Non-pigmented ciliary epithelial cell (primary cell): ENCODE results near the gene CAMSAP1.
A peak's percentile ranks its signal among the peaks of the same experiment; 100 is the strongest.
"Not testable (repeated sequence)": the region's sequence is repeated elsewhere in the genome, so short reads cannot be mapped to it uniquely, and the experiment has no call there.

ENCODE experiments used
- DNase-seq: peaks from one replicate; pipeline ENCODE4 v3.0.0-alpha.2; 2010; ENCODE audit warnings: low read depth

CAMSAP1 gene, protein sequence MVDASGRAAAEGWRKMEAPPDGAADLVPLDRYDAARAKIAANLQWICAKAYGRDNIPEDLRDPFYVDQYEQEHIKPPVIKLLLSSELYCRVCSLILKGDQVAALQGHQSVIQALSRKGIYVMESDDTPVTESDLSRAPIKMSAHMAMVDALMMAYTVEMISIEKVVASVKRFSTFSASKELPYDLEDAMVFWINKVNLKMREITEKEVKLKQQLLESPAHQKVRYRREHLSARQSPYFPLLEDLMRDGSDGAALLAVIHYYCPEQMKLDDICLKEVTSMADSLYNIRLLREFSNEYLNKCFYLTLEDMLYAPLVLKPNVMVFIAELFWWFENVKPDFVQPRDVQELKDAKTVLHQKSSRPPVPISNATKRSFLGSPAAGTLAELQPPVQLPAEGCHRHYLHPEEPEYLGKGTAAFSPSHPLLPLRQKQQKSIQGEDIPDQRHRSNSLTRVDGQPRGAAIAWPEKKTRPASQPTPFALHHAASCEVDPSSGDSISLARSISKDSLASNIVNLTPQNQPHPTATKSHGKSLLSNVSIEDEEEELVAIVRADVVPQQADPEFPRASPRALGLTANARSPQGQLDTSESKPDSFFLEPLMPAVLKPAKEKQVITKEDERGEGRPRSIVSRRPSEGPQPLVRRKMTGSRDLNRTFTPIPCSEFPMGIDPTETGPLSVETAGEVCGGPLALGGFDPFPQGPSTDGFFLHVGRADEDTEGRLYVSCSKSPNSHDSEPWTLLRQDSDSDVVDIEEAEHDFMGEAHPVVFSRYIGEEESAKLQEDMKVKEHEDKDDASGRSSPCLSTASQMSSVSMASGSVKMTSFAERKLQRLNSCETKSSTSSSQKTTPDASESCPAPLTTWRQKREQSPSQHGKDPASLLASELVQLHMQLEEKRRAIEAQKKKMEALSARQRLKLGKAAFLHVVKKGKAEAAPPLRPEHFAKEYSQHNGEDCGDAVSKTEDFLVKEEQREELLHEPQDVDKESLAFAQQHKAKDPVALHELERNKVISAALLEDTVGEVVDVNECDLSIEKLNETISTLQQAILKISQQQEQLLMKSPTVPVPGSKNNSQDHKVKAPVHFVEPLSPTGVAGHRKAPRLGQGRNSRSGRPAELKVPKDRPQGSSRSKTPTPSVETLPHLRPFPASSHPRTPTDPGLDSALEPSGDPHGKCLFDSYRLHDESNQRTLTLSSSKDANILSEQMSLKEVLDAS (N-terminal part only)

DNA sequence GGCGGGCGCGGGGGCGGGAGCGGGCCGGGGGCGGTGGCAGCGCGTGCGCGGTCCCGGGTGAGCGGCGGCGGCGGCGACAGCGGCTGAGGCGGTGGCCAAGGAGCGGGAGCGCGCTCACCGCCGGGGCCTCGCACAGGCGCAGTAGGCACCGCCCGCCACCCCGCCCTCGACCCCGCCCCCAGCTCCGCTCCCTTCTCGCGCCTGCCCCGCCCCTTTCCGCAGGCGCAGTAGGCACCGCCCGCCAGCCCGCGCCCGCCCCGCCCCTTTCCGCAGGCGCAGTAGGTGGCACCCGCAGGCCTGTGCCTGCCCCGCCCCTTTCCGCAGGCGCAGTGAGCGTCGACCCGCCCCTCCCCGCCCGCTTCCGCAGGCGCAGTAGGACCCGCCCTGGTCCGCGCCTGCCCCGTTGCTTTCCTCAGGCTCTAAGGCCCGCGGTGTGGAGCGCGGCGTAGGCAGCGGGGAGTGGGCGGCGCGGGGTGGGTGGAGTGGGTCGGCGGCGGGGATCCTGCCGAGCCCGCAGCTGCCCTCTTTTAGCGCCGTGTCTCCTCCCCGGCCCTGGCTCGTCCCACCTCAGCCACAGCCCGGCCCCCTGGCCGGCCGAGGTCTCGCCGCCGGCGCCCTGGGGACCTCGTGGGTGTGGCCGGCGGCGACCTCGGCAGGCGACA lies at the start of gene CAMSAP1:
CAMSAP1 (minus strand) TSS at position 116 of the 662 bp plus-strand sequence. CDS start 387 bp downstream, outside the sequence.
- DNase-seq, result no peak

DNA sequence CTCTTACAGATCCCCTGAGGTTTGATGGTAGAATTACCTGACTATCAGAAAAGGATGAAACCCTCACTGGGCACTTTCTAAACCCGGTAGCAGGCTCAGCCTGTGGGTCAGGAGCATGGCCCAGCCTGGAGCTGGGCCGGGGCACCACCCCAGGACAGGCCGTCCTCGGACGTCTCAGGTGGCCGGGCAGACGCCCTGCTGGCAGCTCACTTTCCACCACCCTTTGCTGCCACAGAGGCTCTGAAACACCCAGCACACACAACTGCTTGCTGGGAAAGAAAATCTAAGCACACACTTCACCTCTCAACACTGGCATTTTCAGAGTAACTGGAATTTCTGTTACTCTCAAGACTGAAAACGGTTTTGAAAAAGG lies 49.4 kb upstream of the CAMSAP1 start:
- DNase-seq, result no peak

DNA sequence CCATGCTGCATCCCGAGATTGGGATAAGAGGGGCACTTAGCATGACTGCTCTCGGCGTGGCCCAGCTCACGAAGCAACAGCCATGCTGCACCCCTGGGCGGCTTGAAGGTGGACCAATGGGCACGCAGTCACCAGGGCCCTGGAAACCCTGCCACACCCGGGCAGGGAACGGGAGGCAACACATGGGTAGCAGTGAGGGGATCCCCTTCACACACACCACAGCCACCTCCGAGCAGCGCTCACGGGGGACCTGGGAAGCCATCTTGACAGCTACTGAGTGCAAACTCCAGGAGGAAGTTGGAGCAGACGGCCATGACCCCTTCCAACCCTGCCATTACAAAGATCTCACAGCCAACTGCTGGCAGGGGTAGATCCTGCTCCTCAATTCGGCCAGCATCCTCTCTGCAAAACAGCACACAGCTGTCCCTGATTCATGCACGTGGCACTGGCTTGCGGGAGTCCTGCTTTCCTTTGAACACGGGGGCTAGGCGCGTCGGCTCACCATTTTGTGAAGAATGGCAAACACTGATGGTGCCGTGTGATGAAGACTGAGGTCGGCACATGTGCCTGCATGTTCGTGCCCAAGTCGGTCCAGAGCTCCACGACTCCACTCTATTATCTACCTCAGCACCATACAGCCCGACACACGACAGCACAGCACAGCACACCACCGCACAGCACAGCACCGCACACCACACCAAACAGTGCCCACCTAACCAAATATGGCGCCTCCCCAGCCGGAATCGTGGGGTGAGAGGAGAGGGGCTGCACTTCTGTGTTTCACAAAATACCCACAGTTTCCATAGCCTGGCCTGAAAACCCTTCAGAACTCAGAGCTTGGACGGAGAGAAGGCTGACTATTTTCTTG lies 48.8 kb upstream of the CAMSAP1 start:
- DNase-seq, result no peak

DNA sequence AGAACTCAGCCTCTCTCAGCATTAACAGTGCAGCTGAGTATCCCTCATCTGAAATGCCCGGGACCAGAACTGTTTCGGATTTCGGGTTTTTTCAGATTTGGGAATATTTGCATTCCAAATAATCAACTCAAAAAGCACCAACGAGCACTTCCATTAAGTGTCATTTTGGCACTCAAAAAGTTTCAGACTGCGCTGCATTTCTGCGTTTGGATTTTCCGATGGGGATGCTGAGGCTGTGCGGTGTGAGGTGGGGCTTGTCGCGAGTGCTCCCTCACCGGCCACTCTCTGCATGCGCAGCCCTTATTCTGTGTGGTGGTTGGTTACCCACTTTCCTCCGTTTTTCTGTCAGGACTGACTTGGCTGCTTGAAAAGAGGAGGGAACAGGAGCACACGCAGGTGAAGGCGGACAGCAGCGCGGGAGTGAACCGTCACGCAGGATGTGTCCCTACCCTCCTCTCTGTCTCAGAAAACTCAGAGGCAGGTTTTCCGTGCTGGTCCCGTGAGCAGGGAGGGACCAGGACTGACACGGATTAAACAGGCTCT lies 45.4 kb upstream of the CAMSAP1 start:
- no peak for DNase-seq

DNA sequence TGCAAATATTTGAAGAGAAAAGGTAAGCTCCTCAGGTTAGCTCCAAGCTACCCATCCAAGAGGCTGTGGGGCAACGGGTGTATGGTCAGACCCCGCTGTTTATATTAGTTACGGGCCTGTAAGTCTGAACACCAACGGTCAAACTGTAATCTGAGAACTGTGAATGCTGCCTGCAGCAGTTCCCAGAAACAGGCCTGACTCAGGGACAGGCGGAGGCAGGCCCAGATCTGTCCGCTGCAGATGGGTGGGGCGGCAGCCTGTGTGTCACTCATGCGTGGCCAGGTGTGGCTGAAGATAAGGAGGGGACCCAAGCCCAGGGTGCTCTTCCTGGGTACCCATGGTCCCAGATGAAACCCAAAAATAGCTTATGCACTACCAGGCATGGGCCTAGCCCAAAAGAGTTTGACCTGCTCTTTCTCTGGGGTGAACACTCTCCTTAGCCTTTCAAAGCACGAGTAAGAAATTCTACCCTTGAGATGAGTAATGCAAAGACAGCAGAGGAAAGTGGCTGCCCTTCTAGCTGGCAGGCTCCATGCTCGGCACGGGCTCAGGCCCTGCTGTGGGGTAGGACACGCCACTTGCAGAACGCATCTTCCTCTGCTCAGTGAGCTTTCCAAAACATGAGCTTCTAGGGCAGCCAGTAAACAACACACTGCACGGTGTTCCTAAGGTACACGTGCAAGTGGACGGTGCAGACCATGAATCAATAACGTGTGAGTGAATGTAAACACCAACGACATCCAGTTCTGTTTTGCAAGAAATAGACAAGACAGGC lies 44.7 kb upstream of the CAMSAP1 start:
- peak; percentile 49 for DNase-seq

DNA sequence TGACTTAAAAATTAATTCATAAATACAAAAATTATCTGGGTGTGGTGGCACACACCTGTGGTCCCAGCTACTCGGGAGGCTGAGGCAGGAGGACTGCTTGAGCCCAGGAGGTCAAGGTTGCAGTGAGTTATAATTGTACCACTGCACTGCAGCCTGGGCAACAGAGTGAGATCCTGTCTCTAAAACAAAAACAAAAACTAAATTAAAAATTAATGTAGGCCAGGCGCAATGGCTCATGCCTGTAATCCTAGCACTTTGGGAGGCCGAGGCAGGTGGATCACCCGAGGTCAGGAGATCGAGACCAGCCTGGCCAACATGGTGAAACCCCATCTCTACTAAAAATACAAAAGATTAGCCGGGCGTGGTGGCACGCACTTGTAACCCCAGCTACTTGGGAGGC lies 44.0 kb upstream of the CAMSAP1 start:
- not testable (repeated sequence) for DNase-seq

DNA sequence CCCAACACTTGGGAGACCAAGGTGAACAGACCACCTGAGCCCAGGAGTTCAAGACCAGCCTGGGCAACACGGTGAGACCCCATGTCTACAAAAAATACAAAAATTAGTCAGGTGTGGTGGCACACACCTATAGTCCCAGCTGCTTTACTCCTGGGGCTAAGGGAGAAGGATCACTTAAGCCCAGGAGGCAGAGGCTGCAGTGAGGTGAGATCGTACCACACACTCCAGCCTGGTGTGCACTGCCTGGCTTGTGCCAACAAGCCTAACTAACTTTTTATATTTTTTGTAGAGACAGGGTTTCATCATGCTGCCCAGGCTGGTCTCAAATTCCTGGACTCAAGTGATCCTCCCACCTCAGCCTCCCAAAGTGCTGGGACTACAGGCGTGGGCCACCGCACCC lies 43.5 kb upstream of the CAMSAP1 start:
- not testable (repeated sequence) for DNase-seq

DNA sequence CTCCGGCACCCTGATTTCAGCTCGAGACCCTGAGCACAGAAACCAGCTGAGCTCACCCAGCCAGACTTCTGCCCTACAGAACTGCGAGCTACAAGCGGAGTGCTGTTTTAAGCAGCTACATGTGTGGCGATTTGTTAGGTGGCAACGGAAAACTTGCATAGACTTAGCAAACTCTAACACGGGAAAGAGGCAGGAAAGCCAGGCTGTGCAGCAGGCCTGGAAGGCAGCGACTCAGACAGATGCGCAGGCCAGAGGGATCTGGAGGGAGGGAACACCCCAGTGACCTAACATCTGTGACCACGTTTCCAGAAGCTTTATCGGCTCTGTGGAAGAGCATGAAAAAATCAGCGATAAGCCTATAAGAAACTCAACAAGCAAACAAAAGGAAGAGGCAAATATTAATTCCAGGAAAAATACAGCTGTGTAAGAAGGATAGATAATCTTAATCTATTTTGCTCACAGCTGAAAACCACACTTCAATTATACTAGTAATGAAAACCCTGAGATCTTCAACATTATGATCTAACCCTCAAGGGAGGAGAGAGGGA lies 42.9 kb upstream of the CAMSAP1 start:
- DNase-seq, result no peak

DNA sequence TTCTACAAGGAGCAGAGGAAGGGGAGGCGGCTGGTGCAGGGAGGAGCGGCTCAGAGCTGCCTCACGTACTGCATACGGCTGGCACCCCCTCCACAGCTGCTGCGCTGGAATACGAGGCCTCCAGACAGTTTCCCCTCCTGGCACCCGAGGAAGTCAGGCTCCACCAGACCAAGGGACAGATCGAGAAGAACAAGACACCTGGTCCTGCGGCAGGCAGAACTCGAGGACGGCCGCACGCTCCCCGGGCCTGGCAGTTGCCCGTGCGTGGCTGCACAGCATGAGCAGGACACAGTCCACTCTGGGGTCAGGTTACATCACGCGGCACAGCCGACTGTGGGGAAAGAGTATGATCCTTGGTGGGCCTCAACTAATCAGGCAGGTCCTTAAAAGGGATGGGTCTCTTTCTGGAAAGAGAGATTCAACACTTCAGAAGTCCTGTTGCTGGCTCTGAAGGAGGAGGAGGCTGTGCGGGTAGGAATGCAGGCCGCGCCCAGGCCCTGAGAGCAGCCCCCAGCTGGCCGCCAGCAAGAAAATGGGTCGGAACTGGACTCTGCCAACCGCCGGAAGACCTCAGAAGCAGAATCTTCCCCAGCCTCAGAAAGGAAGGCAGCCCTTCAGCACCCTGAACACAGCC lies 42.3 kb upstream of the CAMSAP1 start:
- no peak for DNase-seq

DNA sequence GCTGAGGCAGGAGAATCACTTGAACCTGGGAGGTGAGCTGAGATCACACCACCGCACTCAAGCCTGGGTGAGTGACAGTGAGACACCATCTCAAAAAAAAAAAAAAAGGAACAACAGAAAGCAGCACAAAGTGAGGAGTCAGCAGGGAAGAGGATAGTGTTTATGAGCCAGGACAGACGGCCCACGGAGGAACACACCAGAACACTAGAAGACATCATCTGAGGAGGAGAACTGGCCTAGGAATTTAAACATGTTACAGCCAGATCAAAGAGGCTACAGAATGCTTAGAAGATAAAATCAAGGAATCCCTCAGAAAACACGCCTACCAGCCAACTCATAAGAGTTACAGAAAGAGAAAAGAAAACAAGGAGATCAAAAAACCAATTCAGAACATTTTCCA lies 41.6 kb upstream of the CAMSAP1 start:
- DNase-seq, result no peak

DNA sequence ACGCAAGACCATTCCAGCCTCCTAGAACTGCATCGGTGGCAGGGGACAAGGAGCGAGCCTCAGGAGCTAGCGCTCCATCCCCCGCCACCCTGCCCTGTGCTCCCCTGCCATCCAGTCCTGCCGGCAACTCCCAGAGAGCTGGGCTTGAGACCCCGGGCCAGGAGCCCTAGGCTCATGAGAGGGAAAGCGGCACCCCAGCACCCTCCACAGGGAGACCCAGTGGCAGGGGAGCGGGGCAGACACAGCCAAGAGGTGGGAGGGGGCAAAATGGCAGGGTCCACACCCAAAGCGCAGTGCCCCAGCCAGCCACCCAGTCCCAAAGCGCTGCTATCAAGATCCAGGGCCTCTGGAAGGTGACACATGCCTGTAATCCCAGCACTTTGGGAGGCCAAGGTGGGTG lies 41.1 kb upstream of the CAMSAP1 start:
- no peak for DNase-seq

DNA sequence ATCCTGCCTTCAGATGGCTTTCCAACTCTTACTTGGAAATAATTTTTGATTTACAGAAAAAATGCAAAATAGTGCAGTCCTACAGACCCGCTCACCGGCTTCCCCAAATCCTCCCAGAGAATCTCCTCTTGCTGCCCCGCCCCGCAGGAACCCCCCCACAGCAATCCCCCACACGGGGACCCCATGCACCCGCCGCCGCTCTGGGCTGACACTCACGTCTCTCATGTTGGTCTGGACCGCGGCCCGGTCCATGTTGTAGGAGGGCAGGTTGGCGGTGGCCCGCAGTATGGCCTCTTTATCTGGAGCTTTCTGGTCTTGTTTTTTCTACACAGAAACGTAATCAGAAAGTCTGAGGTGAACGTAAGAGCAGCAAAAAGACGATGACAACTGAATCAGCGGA lies 40.2 kb upstream of the CAMSAP1 start:
- DNase-seq, result no peak

DNA sequence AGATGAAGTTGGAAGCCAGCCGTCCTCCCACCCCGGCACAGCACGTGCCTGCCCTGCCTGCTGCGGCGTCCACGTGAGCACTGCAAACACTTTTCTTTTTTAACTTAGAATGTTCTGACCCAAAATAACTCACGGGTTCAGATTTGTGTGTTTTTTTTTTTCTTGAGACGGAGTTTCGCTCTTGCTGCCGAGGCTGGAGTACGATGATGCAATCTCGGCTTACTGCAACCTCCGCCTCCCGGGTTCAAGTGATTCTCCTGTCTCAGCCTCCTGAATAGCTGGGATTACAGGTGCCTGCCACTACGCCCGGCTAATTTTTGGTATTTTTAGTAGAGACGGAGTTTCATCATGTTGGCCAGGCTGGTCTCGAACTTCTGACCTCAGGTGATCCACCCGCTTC lies 39.8 kb upstream of the CAMSAP1 start:
- not testable (repeated sequence) for DNase-seq

DNA sequence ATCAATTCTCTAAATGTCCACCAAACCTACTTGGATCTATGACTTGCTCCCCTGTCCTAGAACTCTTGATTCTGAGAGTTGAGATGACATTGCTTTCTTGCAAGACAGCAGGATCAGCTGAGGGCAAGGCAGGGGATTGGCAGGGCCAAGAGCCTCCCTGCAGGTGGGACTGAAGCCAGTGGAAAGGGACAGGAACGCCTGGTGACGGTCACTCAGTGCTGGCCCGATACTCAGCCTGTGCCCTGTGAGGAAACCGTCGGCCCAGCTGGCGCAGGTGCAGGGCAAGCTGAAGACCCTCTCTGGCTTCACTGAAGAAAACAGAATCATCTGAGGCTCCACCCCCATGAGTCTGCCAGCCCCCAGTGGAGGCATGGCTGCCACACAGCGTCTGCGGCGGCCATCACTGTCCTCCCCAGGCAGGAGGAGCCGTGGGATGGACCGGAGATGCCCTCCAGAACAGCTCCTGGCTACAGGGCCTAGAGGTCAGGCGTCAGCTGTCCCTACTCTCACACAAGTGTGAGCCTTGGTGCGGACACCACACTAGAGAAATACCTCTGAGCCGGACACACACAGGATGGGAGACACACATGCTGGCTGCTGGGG lies 39.1 kb upstream of the CAMSAP1 start:
- no peak for DNase-seq

DNA sequence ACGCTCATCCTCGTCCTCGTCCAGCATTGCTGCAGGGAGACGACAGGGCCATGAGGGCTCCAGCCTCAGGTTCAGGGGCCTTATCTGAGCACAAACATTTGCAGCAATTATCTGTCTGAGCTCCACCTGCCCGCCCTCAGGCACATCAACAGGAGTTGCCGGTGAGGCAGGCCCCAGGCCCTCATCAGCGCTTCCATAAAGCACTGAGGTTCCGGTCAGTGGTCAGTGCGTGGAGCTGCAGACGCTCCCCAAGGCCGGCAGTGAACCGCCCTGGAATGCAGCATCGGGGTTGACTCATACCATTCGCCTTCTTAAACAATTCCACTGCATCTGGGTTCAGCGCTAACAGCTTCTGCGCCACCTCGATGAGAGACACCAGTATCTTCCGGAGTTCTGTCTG lies 38.6 kb upstream of the CAMSAP1 start:
- no peak for DNase-seq

DNA sequence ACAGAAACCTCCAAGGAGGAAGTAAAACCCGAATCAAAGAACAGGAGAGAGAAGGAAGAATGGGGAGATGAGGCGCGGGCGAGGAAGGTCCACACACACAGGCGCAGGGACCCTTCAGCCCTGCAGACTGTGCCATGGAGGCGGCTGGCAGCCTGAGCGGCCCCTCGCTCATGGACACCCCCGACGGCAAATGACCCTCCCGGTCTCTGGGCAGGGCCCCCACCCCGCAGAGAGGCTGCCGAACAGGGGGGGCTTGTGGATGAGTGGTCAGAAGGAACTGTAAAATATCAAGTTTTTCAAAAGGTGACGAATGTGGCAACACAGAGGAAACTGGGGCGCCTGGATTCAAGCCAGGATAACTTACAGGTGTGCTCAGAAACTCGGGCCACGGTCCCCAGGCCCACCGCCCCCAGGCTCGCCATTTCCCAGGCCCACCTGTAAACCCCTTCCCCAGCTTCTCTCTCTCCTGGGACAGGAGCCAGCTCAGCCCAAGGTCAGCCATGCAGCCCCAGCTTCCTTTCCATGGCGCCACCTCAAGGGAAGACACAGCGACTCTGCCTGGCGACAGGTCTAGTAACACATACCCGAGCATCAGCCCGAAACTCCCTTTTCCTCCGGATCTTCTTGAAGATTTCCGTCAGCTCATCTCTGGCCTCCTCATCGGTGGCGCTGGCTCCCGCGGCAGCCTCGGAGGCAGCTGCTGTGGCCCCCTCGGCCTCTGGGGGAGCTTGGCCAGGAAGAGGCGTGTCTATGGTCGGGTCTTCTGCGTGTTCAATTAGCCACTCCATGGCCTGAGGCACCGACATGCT lies 37.3 kb upstream of the CAMSAP1 start:
- no peak for DNase-seq

DNA sequence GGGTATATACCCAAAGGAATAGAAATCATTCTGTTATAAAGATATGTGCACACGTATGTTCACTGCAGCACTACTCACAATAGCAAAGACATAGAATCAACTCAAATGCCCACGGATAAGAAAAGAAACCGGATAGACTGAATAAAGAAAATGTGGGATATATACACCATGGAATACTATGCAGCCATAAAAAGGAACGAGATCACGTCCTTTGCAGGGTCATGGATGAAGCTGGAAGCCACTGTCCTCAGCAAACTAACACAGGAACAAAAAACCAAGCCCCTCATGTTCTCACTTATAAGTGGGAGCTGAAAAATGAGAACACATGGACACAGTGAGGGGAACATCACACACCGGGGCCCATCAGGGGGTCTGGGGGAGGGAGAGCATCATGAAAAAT lies 36.3 kb upstream of the CAMSAP1 start:
- DNase-seq, result not testable (repeated sequence)
